HepG2 (cell line): ENCODE data around the gene MAPK8IP1. TPM values are rescaled to one million over a fixed set of nuclear protein-coding genes. Genes with fewer than 3 reads are reported as not detected.

ENCODE experiments used
- ATF1 ChIP-seq: IDR thresholded peaks from 2 replicates; pipeline ENCODE4 v1.6.1; 2016; ENCODE audit warnings: mild to moderate bottlenecking, control low read depth
- ATF7-NPFF ChIP-seq: sonication (generic); formaldehyde crosslinking; IDR thresholded peaks from 2 replicates; pipeline ENCODE4 v1.8.1; 2023; ENCODE audit warnings: mild to moderate bottlenecking, low read depth, missing genetic modification reagents, moderate library complexity
- DRAP1 ChIP-seq: IDR thresholded peaks from 2 replicates; pipeline ENCODE4 v1.6.1; 2016; ENCODE audit warnings: missing genetic modification reagents, missing compliant biosample characterization
- ELF1 ChIP-seq: sonication (generic); formaldehyde crosslinking; IDR thresholded peaks from 2 replicates; pipeline ENCODE4 v1.4.0; 2020; ENCODE audit warnings: missing genetic modification reagents
- FOXP1 ChIP-seq, 2 experiments: fragments of 450-650 bp in 1 of 2; IDR thresholded peaks; 2 replicates each; pipeline ENCODE4 v1.6.1; 2017 to 2018; ENCODE audit warnings: antibody characterized with exemption in 1 of 2
- KDM1A ChIP-seq: IDR thresholded peaks from 2 replicates; pipeline ENCODE4 v1.6.1; 2016; ENCODE audit warnings: missing compliant biosample characterization
- KDM3A ChIP-seq: IDR thresholded peaks from 2 replicates; pipeline ENCODE4 v1.6.1; 2018; ENCODE audit warnings: low read depth, missing compliant biosample characterization
- MTA3 ChIP-seq: sonication (generic); formaldehyde crosslinking; IDR thresholded peaks from 2 replicates; pipeline ENCODE4 v1.4.0; 2020; ENCODE audit warnings: missing genetic modification reagents
- MTF2 ChIP-seq: sonication (generic); formaldehyde crosslinking; IDR thresholded peaks from 2 replicates; pipeline ENCODE4 v1.5.0; 2020; ENCODE audit warnings: missing genetic modification reagents, borderline replicate concordance
- MZF1 ChIP-seq: sonication (generic); formaldehyde crosslinking; IDR thresholded peaks from 2 replicates; pipeline ENCODE4 v1.8.1; 2023; ENCODE audit warnings: mild to moderate bottlenecking, missing genetic modification reagents, borderline replicate concordance
- NFE2L2 ChIP-seq: fragments of 150-350 bp; IDR thresholded peaks from 2 replicates; pipeline ENCODE4 v1.6.1; 2014; ENCODE audit warnings: low read length
- NFYB ChIP-seq: sonication (generic); formaldehyde crosslinking; IDR thresholded peaks from 2 replicates; pipeline ENCODE4 v1.4.0; 2020; ENCODE audit warnings: missing genetic modification reagents
- NONO ChIP-seq, 2 experiments: fragments of 450-650 bp in 1 of 2; sonication (generic) in 1 of 2; formaldehyde crosslinking in 1 of 2; IDR thresholded peaks in 1 of 2; conservative IDR thresholded peaks in 1 of 2; 2 replicates each; pipeline versions ENCODE4 v1.6.1 to v1.8.0; 2017 to 2022; ENCODE audit warnings: mild to moderate bottlenecking in 1 of 2, missing genetic modification reagents in 1 of 2, moderate library complexity in 1 of 2
- PAX8 ChIP-seq: sonication (generic); formaldehyde crosslinking; IDR thresholded peaks from 2 replicates; pipeline ENCODE4 v1.8.0; 2022; ENCODE audit warnings: mild to moderate bottlenecking, missing genetic modification reagents, borderline replicate concordance
- RBAK ChIP-seq: sonication (generic); formaldehyde crosslinking; IDR thresholded peaks from 2 replicates; pipeline ENCODE4 v1.5.1; 2020; ENCODE audit warnings: mild to moderate bottlenecking, missing genetic modification reagents
- SOX6 ChIP-seq, 2 experiments: fragments of 450-650 bp in 1 of 2; sonication (generic) in 1 of 2; formaldehyde crosslinking in 1 of 2; IDR thresholded peaks; 2 replicates each; pipeline versions ENCODE4 v1.4.0 to v1.6.1; 2017 to 2020; ENCODE audit warnings: antibody characterized with exemption in 1 of 2, mild to moderate bottlenecking in 1 of 2, missing genetic modification reagents in 1 of 2
- SRSF1 ChIP-seq: fragments of 200-400 bp; formaldehyde crosslinking; optimal IDR thresholded peaks from 2 replicates; pipeline ENCODE3; 2017; ENCODE audit warnings: mild to moderate bottlenecking, low read depth, low read length, moderate library complexity
- ZMYM4 ChIP-seq: sonication (generic); formaldehyde crosslinking; IDR thresholded peaks from 2 replicates; pipeline ENCODE4 v1.8.1; 2023; ENCODE audit warnings: mild to moderate bottlenecking, missing genetic modification reagents
- ZNF17 ChIP-seq: sonication (generic); formaldehyde crosslinking; IDR thresholded peaks from 2 replicates; pipeline ENCODE4 v1.5.0; 2020; ENCODE audit warnings: mild to moderate bottlenecking, missing genetic modification reagents
- ZNF230 ChIP-seq: sonication (generic); formaldehyde crosslinking; IDR thresholded peaks from 2 replicates; pipeline ENCODE4 v1.4.0; 2020; ENCODE audit warnings: mild to moderate bottlenecking, missing genetic modification reagents
- ZNF451 ChIP-seq: sonication (generic); formaldehyde crosslinking; IDR thresholded peaks from 2 replicates; pipeline ENCODE4 v1.5.0; 2020; ENCODE audit warnings: mild to moderate bottlenecking, missing genetic modification reagents
- ZNF496 ChIP-seq: sonication (generic); formaldehyde crosslinking; IDR thresholded peaks from 2 replicates; pipeline ENCODE4 v1.8.1; 2023; ENCODE audit warnings: mild to moderate bottlenecking, moderate library complexity, missing genetic modification reagents; ENCODE audit not compliant: insufficient replicate concordance
- ZNF790 ChIP-seq: sonication (generic); formaldehyde crosslinking; IDR thresholded peaks from 2 replicates; pipeline ENCODE4 v1.8.0; 2022; ENCODE audit warnings: missing genetic modification reagents, mild to moderate bottlenecking, borderline replicate concordance
- polyA plus RNA-seq, 8 experiments: library from polyadenylated mRNA; depleted of rRNA in 3 of 8; stranded (reverse) in 7 of 8; unstranded in 1 of 8; fragments of >200 nt; fragmentation: Illumina TruSeq in 4 of 8; extraction: Trizol in 4 of 8; gene quantifications; 2 replicates each; pipeline versions ENCODE4 v1.2.1 to v1.2.3, GENCODE V29; 2011 to 2016; ENCODE audit warnings: low read depth in 4 of 8, missing spikeins in 1 of 8, mixed read lengths in 1 of 8; ENCODE audit not compliant: insufficient read depth in 1 of 8
- total RNA-seq, 5 experiments: library from RNA; depleted of rRNA; stranded (reverse); fragments of >200 nt; fragmentation: Illumina TruSeq; extraction: Trizol; gene quantifications; 2 replicates each; pipeline ENCODE4 v1.2.3, GENCODE V29; 2016; ENCODE audit warnings: low read depth in 1 of 5
- TF ChIP-seq, protein P1 (sequence below): sonication (generic); formaldehyde crosslinking; IDR thresholded peaks from 2 replicates; pipeline ENCODE4 v1.5.1; 2020; ENCODE audit warnings: missing genetic modification reagents, mild to moderate bottlenecking, borderline replicate concordance
- TF ChIP-seq, protein P2 (sequence below): sonication (generic); formaldehyde crosslinking; IDR thresholded peaks from 2 replicates; pipeline ENCODE4 v1.5.1; 2020; ENCODE audit warnings: mild to moderate bottlenecking, missing genetic modification reagents, moderate library complexity

The MAPK8IP1 gene
- total and polyA plus RNA-seq, 2 of the 13 experiments (the other 11 are each of a cell fraction or from before 2014, with no cell fraction given), result 2.2 to 4.2 TPM

DNA sequence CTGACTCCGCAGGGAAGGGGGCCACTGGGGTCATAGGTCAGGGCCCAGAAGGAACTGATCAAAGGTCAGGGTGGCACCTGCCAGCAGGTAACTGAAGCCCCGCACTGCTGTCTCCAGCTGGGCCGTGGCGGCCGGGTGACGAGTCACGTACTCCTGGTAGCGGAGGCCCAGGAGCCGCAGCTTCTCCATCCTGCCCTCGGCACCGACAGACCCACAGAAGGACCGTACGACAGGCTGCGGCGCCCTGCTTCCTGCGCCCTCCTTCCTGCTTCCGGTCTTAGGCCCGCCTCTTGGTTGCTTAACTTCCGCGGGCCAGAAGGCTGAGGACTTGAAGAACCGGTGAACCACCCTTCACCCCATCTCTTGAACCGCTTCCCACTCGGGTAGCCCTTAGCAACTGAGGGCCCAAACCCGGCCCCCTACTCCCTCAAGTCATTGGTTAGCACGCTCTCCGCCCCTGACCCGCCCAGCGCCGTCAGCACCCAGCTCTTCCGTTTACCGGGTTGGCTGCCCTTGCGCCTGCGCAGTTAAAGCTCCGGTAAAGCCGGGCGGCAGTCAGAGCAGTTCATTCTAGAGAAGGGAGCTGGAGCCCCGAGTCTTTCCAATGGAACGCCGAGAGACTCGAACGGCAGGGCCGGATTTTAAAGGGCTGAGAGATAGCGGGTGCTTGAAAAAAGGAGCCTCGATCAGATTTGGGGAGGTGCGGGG, 32.3 kb downstream of the MAPK8IP1 start, which contains the start of gene PEX16 (continued):
- TF ChIP-seq PAX8 (CRISPR knock-in tag) (no peak), NFYB (CRISPR knock-in tag) (peak; percentile 70), NONO (IDR thresholded peaks at IDR 0.05) (no peak), NONO (CRISPR knock-in tag; conservative IDR thresholded peaks at IDR 0.05) (peak; percentile 47; the same call in 1 of the 2 replicates), FOXP1 (IDR thresholded peaks at IDR 0.05) (no peak), FOXP1 (CRISPR knock-in tag; IDR thresholded peaks at IDR 0.05) (no peak), ZNF451 (no peak), ZNF17 (CRISPR knock-in tag) (no peak), ZMYM4 (CRISPR knock-in tag) (peak; percentile 27; the same call in 1 of the 2 replicates), MTA3 (CRISPR knock-in tag) (no peak), MZF1 (CRISPR knock-in tag) (no peak), ELF1 (CRISPR knock-in tag) (peak; percentile 97), RBAK (CRISPR knock-in tag) (no peak), KDM1A (no peak), ZNF790 (CRISPR knock-in tag) (peak; percentile 49; the same call in 1 of the 2 replicates), ATF7-NPFF (CRISPR knock-in tag) (no peak), SOX6 (IDR thresholded peaks at IDR 0.05) (no peak), SOX6 (CRISPR knock-in tag; IDR thresholded peaks at IDR 0.05) (no peak; the same call in 1 of the 2 replicates), ATF1 (no peak), ZNF230 (CRISPR knock-in tag) (peak; percentile 31; the same call in 1 of the 2 replicates), ZNF496 (no peak), NFE2L2 (no peak), SRSF1 (peak; percentile 53), MTF2 (no peak), DRAP1 (CRISPR knock-in tag) (peak; percentile 39), KDM3A (CRISPR knock-in tag) (no peak)
- TF ChIP-seq, protein P1, sequence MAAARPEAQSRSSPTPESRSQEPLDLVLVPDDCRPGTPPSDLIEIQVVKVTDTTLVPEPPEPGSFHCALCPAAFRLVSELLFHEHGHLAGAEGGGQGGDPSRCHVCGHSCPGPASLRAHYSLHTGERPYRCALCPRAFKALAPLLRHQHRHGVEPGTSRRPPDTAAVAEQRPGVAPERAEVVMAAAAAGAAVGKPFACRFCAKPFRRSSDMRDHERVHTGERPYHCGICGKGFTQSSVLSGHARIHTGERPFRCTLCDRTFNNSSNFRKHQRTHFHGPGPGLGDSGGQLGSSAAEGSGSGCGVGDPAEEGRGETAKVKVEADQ, result no peak
- TF ChIP-seq, protein P2, sequence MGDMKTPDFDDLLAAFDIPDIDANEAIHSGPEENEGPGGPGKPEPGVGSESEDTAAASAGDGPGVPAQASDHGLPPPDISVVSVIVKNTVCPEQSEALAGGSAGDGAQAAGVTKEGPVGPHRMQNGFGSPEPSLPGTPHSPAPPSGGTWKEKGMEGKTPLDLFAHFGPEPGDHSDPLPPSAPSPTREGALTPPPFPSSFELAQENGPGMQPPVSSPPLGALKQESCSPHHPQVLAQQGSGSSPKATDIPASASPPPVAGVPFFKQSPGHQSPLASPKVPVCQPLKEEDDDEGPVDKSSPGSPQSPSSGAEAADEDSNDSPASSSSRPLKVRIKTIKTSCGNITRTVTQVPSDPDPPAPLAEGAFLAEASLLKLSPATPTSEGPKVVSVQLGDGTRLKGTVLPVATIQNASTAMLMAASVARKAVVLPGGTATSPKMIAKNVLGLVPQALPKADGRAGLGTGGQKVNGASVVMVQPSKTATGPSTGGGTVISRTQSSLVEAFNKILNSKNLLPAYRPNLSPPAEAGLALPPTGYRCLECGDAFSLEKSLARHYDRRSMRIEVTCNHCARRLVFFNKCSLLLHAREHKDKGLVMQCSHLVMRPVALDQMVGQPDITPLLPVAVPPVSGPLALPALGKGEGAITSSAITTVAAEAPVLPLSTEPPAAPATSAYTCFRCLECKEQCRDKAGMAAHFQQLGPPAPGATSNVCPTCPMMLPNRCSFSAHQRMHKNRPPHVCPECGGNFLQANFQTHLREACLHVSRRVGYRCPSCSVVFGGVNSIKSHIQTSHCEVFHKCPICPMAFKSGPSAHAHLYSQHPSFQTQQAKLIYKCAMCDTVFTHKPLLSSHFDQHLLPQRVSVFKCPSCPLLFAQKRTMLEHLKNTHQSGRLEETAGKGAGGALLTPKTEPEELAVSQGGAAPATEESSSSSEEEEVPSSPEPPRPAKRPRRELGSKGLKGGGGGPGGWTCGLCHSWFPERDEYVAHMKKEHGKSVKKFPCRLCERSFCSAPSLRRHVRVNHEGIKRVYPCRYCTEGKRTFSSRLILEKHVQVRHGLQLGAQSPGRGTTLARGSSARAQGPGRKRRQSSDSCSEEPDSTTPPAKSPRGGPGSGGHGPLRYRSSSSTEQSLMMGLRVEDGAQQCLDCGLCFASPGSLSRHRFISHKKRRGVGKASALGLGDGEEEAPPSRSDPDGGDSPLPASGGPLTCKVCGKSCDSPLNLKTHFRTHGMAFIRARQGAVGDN (CRISPR knock-in tag), result peak; percentile 70
